ENCODE measurements around the gene SPDYE2.
A peak's percentile ranks its signal among the peaks of the same experiment; 100 is the strongest.
"Not testable (repeated sequence)": the region's sequence is repeated elsewhere in the genome, so short reads cannot be mapped to it uniquely, and the experiment has no call there.

The SPDYE2 gene

DNA sequence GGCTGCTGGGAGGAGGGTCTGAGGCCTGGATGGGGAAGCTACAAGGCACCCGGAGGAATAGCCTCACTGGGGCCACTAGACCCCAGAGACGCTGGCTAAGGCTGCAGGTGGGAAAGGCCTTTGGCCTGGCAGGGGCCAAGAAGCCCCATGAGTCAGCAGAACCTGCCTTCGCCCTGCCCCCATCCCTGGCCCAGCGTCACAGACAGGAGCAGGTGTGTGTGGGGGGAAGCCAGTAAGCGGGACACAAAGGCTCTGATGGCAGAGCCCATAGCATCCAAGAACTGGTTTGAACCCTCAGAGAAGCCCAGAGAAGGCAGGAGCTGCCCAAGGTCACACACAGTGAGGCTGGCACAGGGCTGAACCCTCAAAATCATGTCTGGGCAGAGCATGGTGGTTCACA, 55.8 kb downstream of the SPDYE2 start:
- not testable (repeated sequence) for DNase-seq

DNA sequence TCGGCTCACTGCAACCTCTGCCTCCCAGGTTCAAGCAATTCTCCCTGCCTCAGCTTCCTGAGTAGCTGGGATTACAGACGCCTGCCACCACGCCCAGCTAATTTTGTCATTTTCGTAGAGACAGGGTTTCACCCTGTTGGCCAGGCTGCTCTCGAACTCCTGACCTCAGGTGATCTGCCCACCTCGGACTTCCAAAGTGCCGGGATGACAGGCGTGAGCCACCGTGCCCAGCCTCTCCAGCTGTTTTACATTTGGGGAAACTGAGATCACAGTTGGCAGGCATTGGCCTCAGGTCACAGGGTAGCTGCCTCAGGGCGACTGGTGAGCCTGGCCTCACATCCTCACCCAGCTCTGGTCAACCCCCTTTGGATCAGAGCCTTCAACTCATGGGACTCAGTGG, 58.7 kb downstream of the SPDYE2 start:
- DNase-seq = peak; percentile 45

DNA sequence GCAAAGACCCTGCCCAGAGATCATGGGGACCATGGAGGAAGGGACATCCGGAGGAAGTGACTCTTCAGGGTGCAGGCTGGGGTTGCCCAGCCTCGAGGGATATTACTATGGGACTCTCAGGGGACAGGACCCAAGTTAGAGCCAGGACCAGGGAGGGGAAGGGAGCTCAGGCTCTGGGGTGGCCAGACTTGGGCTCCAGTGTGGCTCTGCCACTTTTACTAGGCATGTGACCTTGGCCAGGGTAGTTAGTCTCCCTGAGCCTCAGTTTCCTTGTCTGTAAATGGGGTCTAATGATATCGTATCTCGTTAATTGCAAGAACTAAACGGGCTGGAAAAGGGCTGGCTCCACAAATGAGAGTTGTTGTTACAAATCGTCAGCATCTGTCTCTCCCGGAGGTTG, 59.4 kb downstream of the SPDYE2 start:
- DNase-seq = peak; percentile 53

DNA sequence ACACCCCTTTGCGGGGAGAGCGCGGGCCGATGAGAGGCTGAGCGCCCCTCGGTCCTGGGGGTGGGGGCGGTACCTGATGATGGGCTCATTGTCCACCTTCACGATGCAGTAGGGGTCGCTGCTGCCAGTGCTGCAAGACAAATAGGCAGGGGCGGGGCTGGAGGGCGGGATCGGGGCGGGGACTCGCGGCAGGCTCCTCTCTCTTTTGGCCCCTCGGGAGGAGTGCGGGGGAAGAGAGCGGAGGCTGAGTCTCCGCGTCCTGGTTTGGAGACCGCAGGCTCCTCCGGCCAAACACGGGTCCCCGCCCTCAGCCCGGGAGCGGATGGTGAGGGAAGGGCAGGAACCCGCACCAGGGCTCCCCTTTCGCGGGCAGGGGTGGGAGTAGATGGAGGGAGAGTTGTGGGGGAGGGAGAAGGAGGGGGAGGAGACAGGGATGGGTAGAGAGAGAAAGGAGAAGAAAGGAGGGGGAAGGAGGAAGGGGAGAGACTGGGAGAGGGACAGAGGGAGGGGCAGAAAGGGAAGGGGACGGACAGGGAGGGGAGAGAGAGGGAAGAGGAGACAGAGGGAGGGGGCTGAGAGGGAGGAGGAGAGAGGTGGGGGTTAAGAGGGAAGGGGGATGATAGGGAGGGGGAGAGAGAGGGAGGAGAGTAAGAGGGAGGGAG, 60.1 kb downstream of the SPDYE2 start:
- not testable (repeated sequence) for DNase-seq

DNA sequence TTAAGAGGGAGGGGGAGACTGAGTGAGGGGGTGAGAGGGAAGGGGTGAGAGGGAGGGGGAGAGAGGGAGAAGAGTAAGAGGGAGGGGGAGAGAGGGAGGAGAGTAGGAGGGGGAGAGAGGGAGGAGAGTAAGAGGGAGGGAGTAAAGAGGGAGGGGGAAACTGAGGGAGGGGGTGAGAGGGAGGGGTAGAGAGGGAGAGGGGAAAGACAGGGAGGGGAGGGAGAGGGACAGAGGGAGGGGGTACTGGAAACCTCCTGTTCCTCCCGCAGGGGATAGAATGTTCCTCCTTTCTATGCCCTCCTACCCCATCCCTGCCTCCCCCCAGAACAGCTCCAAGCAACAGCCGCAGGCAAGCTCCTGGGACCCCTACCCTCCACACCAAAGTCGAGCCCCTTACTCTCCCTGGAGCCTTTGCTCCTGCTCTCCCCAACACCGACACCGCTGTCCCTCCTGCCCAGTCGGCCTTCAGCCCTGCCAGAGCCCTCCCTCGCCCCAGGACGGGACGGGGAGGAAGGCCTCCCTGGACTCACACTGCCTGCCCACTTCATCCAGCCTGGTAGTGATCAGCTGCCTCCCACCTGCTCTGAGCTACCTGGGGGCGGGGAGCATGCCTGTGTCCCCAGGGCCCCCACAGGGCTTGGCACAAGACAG, 60.8 kb downstream of the SPDYE2 start:
- DNase-seq = peak; percentile 58
